AG04450 (cell line): ENCODE measurements around the gene LRRC43. TPM values are rescaled to one million over a fixed set of nuclear protein-coding genes. Genes with fewer than 3 reads are reported as not detected.
"Not testable (repeated sequence)": the region's sequence is repeated elsewhere in the genome, so short reads cannot be mapped to it uniquely, and the experiment has no call there.

Source experiments
- CTCF ChIA-PET: fragments of 300-600, 350-600 bp; formaldehyde crosslinking; extraction: SDS; loops from one replicate; lab custom pipeline; 2022; ENCODE audit warnings: antibody characterized with exemption, inconsistent platforms; lab: Charles Lee
- POLR2A ChIA-PET: fragments of 350-600 bp; formaldehyde crosslinking; extraction: SDS; loops from one replicate; lab custom pipeline; 2021; ENCODE audit warnings: antibody characterized with exemption, inconsistent platforms; lab: Yijun Ruan, JAX
- DNase-seq: peaks from one replicate; pipeline ENCODE4 v3.0.0-alpha.2; 2011; ENCODE audit warnings: low read depth, low spot score
- H3K27ac ChIP-seq: one replicate; pipeline ENCODE4 v1.5.1; 2012; ENCODE audit warnings: low read depth, low read length, control low read depth
- H3K27me3 ChIP-seq: one replicate; pipeline ENCODE4 v1.6.0; 2012; ENCODE audit warnings: low read length; ENCODE audit not compliant: control insufficient read depth, insufficient read depth
- H3K4me3 ChIP-seq: 2 replicates; pipeline ENCODE4 v1.5.1; 2011; ENCODE audit warnings: mild to moderate bottlenecking, low read depth, low read length, control low read depth
- H3K9me3 ChIP-seq: 2 replicates; pipeline ENCODE4 v1.5.1; 2012; ENCODE audit warnings: low read length; ENCODE audit not compliant: control insufficient read depth, insufficient read depth
- CTCF ChIP-seq: IDR thresholded peaks from 2 replicates; pipeline ENCODE4 v1.5.1; 2011; ENCODE audit warnings: low read depth, low read length, control low read depth, inconsistent platforms
- polyA plus RNA-seq: library from polyadenylated mRNA; depleted of rRNA; stranded (reverse); fragments of >200 nt; gene quantifications from 2 replicates; pipeline ENCODE4 v1.2.3, GENCODE V29; 2011

Gene LRRC43
- polyA plus RNA-seq, 1 experiment, result 0.27 TPM

GRCh38 chr12:122168492-122168891, 14.4 kb upstream of the LRRC43 start:
- POLR2A ChIA-PET, result no interaction called here
- H3K27ac ChIP-seq, result no peak overlapping the region
- H3K4me3 ChIP-seq, result no peak overlapping the region
- CTCF ChIA-PET, result no interaction called here
- no peaks in the 10 kb centered on the region for H3K9me3 ChIP-seq
- no peak for DNase-seq
- TF ChIP-seq CTCF, result no peak
- H3K27me3 ChIP-seq, result peaks cover 10% of the 10 kb centered on the region

- peaks cover 9% of the 10 kb centered on the region for H3K27me3 ChIP-seq
- POLR2A ChIA-PET, result no interaction called here
- no peak for TF ChIP-seq CTCF
- CTCF ChIA-PET, result no interaction called here
- DNase-seq, result no peak
- no peaks in the 10 kb centered on the region for H3K9me3 ChIP-seq
- H3K4me3 ChIP-seq, result no peak overlapping the region
- no peak overlapping the region for H3K27ac ChIP-seq
Measured at GRCh38 chr12:122171399-122171798, 11.5 kb upstream of the LRRC43 start.

GRCh38 chr12:122172262-122172939, 10.5 kb upstream of the LRRC43 start:
- POLR2A ChIA-PET, result no interaction called here
- peaks cover 8% of the 10 kb centered on the region for H3K27me3 ChIP-seq
- no peak for DNase-seq
- H3K9me3 ChIP-seq, result no peaks in the 10 kb centered on the region
- TF ChIP-seq CTCF, result no peak
- H3K27ac ChIP-seq, result no peak overlapping the region
- CTCF ChIA-PET, result interaction anchor here (1.3 kb wide), 1 partner anchor 49 kb away, joined by 3 read pairs; no protein-coding TSS in a partner anchor
- no peak overlapping the region for H3K4me3 ChIP-seq

GRCh38 chr12:122174155-122174845, 8.6 kb upstream of the LRRC43 start, which contains the start of gene IL31:
TSS of gene IL31 (minus strand) at chr12:122174221. CDS start at chr12:122174172, 49 bp downstream.
- DNase-seq, result no peak
- ChIA-PET POLR2A (no interaction called here), CTCF (no interaction called here)
- H3K27ac ChIP-seq, result no peak within 1 kb of the TSS
- no peak within 1 kb of the TSS for H3K4me3 ChIP-seq
- no peaks in the 10 kb centered on the region for H3K9me3 ChIP-seq
- TF ChIP-seq CTCF, result no peak
- peaks cover 8% of the 10 kb centered on the region for H3K27me3 ChIP-seq

- CTCF ChIA-PET, DNase-seq, POLR2A ChIA-PET: not testable (repeated sequence)
Measured at GRCh38 chr12:122176473-122176872, 6.5 kb upstream of the LRRC43 start.

More at GRCh38 chr12:122176473-122176872, 6.5 kb upstream of the LRRC43 start:
- H3K27ac ChIP-seq, H3K9me3 ChIP-seq, H3K27me3 ChIP-seq, H3K4me3 ChIP-seq: not testable (repeated sequence)
